NCI-H2171 (cell line): ENCODE data around the gene PKP1.
A peak's percentile ranks its signal among the peaks of the same experiment; 100 is the strongest.
"Not testable (repeated sequence)": the region's sequence is repeated elsewhere in the genome, so short reads cannot be mapped to it uniquely, and the experiment has no call there.

Source experiments
- DNase-seq: peaks from one replicate; lab custom pipeline; 2025; lab: John Stamatoyannopoulos, UW

Gene PKP1, protein sequence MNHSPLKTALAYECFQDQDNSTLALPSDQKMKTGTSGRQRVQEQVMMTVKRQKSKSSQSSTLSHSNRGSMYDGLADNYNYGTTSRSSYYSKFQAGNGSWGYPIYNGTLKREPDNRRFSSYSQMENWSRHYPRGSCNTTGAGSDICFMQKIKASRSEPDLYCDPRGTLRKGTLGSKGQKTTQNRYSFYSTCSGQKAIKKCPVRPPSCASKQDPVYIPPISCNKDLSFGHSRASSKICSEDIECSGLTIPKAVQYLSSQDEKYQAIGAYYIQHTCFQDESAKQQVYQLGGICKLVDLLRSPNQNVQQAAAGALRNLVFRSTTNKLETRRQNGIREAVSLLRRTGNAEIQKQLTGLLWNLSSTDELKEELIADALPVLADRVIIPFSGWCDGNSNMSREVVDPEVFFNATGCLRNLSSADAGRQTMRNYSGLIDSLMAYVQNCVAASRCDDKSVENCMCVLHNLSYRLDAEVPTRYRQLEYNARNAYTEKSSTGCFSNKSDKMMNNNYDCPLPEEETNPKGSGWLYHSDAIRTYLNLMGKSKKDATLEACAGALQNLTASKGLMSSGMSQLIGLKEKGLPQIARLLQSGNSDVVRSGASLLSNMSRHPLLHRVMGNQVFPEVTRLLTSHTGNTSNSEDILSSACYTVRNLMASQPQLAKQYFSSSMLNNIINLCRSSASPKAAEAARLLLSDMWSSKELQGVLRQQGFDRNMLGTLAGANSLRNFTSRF

GRCh38 chr1:201282931-201283829, at the start of gene PKP1:
Gene PKP1 (plus strand): TSS chr1:201283506. CDS start chr1:201283703, 197 bp downstream.
- DNase-seq, result no peak

DNA sequence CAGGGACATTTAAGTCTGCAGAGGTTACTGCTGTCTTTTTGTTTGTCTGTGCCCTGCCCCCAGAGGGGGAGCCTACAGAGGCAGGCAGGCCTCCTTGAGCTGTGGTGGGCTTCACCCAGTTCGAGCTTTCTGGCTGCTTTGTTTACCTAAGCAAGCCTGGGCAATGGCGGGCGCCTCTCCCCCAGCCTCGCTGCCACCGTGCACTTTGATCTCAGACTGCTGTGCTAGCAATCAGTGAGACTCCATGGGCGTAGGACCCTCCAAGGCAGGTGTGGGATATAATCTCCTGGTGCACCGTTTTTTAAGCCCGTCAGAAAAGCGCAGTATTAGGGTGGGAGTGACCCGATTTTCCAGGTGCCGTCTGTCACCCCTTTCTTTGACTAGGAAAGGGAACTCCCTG, 43.7 kb upstream of the PKP1 start:
- DNase-seq, result not testable (repeated sequence)

GRCh38 chr1:201240171-201240570, 43.1 kb upstream of the PKP1 start:
- DNase-seq, result no peak

- DNase-seq, result no peak
Observed at GRCh38 chr1:201241736-201242135, 41.6 kb upstream of the PKP1 start.

GRCh38 chr1:201245082-201245481, 38.2 kb upstream of the PKP1 start:
- DNase-seq, result no peak

- DNase-seq, result no peak
Observed at GRCh38 chr1:201248721-201249559, 34.4 kb upstream of the PKP1 start.

DNA sequence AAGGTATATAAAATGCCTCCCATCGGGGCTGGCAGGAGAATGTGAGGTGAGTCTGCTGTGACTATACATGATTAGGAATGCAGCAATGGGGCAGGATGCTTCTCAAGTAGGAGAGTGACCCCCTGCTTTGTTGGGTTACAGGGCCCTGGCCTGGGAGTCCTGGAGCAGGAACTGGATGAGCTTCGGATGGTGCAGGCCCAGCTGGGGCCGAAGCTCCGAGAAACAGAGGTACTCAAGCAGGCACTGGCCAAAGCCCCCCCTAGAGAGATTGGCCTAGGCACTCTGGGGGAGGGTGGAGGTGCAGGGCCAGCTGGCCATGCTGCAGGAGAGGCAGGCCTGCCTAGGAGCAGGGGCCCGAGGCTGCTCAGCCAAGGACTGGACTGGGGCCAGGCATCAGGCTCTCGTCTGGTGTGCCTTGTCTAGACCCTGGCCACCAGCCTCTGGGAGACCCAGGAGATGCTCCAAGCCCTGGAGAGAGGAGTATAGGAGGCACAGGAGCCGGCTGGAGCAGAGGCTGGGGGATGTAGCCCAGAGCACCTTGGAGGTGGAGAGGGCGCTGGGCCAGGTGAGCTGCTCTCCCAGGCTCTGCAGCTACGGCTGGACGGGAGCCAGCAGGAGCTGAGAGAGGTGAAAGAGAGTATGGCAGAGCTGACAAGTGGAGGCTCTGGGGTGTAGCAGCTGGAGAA, 32.8 kb upstream of the PKP1 start:
- DNase-seq, result no peak

GRCh38 chr1:201251411-201251810, 31.9 kb upstream of the PKP1 start:
- DNase-seq, result no peak

- no peak for DNase-seq
Observed at GRCh38 chr1:201251851-201252430, 31.4 kb upstream of the PKP1 start.

DNA sequence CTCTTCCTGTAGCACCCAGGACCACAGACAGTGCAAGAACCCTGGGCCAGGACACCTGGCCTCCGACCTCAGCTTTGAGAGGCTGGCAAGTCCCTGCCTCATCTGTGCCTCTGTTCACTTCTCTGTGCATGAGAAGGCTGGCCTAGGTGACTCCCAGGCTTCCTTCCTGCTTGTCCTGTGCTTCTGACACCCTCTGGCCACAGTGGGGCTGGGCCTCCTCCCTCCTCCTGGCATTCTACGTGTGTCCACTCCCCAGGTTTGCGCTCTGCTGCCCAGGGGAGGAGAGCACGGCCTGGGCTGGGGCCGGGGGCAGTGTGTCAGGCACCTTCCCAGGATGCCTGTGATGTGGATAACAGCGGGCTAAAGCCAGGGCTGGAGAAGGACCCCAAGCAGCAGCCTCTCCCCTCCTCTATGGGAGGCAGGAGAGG, 30.3 kb upstream of the PKP1 start:
- no peak for DNase-seq

DNA sequence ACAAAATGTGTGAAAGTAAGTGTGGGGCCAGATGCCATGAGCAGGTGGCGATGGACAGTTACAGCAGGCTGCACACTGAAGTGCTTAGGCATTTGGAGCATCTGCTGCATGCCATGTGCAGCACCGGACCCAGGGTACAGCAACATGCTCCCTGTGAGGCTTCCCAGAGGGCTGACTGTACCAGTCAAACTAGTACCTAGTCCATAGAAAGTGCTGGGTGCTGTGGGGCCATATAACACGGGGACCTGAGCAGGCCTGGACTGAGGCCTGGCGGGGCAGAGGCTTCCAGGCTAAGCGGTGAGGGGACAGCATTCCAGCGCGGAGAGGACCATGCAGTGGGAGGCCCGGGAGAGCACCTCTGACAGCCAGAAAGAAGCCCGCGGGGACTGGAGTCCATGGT, 29.9 kb upstream of the PKP1 start:
- DNase-seq, result peak; percentile 41

DNA sequence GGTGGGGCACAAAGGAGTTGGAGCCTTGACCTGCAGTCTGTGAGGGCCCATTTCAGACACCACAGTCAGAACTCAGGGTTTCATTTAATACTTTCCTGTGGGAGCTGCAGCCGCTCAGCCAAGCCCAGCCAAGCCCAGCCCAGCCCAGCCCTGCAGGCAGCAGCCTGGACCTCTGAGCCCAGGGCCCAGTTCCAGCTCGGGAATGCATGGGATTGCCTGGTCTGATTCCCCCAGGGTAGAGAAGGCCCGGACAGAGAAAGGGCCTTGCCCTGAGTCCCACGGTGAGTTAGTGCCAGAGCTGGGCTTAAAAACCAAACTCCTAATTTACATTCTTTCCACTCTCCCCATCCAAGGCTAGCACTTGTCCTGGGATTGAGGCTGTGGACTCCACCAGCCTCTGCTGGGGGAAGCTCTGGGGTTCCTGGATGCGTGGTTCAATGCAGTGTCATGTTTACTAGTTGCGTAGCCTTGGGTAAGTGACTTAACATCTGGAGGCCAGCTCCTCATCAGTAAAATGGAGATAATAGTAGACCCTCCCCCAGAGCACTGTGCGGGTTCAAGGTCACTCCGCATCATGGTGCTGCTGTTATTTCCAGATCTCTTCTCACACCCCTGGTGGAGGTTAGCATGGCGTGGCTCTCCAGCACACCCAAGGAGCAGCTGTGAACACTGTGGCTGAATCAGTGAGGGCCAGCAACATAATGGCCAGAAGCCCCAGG, 29.2 kb upstream of the PKP1 start:
- no peak for DNase-seq

DNA sequence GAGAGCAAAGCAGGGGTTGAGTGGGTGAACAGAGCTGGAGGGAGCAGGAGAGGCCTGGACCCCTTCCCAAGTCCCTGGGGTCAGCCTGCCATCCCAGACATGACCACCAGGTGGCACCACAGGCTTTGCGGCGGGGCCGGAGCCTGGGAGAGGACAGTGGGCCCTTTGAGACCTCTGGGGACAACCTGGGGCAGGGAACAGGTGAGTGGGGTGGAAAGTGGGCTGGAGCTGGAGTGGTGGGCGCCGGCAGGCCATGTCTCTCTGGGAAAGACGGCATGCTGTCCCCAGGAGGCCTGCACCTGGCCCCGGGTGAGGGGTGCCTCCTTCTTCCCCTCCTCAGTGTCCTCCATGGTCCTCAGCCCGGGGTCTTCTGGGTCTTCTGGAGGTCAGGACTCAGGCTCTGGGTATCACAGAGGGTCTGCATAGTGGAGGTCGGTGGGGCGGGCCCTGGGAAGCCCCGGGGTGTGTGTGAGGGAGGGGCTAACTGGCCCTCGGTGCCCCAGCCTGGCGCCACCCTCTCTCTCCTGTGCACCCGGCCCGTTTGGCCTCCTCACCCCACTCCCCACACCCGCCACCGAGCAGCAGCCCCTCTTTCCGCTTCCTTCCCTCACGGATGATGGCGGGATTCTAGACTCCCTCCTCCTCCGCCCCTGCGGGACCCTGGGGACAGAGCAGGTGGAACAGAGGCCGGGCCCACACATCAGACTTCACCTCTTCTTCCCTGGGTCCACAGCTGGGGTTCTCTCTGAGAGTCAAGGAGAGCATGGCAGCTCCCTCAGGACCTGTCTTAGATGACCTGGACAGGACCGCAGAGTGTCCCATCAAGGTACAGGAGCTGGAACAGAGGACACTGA, 28.5 kb upstream of the PKP1 start:
- no peak for DNase-seq

DNA sequence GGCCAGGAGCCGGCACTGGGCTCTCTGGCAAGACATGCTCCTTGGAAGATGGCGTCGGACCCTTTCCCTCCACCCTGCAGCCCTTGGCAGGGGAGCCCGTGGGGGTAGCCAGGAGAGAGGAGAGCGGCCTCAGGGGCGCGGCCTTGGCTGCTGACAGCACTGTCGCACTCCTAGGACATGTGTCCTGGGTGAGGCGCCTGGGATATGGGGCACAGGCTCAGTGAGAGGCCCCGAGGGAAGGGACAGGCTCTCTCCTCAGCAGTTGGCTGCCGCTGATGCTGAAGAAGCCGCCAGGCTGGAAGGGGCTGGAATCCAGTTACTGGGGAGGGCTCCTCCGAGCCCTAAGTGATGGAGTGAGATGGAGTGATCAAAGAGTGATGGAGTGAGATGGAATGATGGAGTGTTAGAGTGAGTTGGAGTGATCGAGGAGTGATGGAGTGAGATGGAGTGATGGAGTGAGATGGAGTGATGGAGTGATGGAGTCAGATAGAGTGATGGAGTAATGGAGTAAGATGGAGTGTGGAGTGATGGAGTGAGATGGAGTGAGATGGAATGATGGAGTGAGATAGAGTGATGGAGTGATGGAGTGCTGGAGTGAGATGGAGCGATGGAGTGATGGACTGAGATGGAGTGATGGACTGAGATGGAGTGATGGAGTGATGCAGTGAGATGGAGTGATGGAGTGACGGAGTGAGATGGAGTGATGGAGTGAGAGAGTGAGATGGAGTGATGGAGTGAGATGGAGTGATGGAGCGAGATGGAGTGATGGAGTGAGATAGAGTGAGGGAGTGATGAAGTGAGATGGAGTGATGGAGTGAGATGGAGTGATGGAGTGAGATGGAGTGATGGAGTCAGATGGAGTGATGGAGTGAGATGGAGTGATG, 27.6 kb upstream of the PKP1 start:
- DNase-seq, result no peak

DNA sequence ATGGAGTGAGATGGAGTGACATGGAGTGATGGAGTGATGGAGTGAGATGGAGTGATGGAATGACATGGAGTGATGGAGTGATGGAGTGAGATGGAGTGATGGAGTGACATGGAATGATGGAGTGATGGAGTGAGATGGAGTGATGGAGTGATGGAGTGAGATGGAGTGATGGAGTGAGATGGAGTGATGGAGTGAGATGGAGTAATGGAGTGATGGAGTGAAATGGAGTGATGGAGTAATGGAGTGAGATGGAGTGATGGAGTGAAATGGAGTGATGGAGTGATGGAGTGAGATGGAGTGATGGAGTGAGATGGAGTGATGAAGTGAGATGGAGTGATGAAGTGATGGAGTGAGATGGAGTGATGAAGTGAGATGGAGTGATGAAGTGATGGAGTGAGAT, 25.2 kb upstream of the PKP1 start:
- not testable (repeated sequence) for DNase-seq

DNA sequence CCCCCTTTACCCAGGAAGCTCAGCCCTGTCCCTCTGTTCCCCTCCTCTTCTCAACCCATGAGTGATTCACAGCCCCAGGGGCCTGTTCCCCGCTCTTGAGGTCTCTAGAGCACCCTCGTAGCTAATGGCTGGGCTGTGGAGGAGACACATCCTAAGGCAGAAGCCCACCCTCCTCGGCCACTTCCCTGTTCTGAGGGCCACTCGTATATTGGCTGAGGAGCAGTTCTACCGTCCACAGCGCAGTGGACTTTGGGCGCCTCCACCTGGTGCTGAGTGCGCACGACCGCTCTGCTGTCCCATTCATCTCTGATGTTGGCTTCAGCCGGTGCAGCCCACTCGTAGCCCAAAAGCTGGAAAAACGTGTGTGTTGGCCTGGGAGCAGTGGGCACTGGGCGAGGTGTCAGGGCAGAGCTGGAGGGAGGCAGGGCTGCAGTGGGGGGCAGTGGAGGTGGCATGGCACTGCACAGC, 24.5 kb upstream of the PKP1 start:
- DNase-seq, result no peak

DNA sequence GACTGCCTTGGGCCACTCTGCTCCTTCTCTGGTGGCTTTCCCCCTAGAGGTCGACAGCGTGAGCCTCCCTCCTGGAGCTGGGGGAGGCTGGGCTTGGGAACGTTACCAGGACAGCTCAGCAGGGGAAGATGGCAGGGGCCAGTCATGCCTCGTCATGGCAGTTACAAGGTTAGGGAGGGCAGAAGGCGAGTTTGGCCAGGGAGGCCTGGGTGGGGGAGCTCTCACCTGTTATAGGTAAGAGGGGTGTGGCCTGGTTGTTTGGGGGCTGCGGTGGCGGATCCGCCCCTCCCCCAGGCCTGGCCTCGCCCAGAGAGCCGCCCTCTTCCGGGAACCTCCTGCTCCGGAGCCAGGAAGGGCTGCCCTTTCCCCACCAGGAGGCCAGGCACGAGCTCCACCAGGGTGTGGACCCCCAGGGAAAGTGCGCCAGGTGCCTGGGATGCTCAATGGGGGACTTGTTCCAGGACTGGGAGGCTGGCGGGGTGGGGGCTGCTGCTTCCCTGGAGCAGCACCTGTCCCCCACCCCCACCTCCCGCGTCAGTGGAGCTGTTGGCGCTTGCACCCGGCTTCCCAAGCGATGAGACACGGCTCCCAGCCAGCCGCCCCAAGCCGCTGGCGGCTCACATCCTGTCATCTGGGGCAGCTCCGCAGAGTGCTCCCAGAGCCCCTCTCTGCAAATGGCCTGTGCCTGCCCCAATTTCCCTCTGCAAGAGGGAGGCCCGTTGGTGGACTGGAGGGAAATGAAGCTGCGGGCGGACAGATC, 23.6 kb upstream of the PKP1 start:
- no peak for DNase-seq
